PFSK-1 (cell line): ENCODE data around the gene FAM53B.

Source experiments
- FOXP2 ChIP-seq: optimal IDR thresholded peaks from 2 replicates; pipeline ENCODE3; 2011; ENCODE audit warnings: borderline replicate concordance, control low read depth, inconsistent platforms; ENCODE audit not compliant: insufficient read depth; ENCODE audit errors: extremely low read length, extremely low read depth
- POLR2AphosphoS5 ChIP-seq: IDR thresholded peaks from 2 replicates; pipeline ENCODE4 v1.6.1; 2012; ENCODE audit warnings: low read depth, mild to moderate bottlenecking, control low read depth, low read length, moderate library complexity
- SIN3A ChIP-seq: IDR thresholded peaks from 2 replicates; pipeline ENCODE4 v1.6.1; 2012; ENCODE audit warnings: mild to moderate bottlenecking, low read length, moderate library complexity, borderline replicate concordance; ENCODE audit not compliant: insufficient read depth
- TAF1 ChIP-seq: IDR thresholded peaks from 2 replicates; pipeline ENCODE4 v1.6.1; 2012; ENCODE audit warnings: low read length, control low read depth, borderline replicate concordance; ENCODE audit not compliant: insufficient read depth
- TF ChIP-seq, protein P1 (sequence below), 2 experiments: IDR thresholded peaks; 2 replicates each; pipeline versions ENCODE4 v1.6.1 to v1.8.0; 2011 to 2012; ENCODE audit warnings: low read depth in 2 of 2, low read length in 2 of 2, control low read depth in 1 of 2, inconsistent platforms in 1 of 2, mild to moderate bottlenecking in 1 of 2, moderate library complexity in 1 of 2; ENCODE audit not compliant: insufficient read depth in 1 of 2

The FAM53B gene

DNA sequence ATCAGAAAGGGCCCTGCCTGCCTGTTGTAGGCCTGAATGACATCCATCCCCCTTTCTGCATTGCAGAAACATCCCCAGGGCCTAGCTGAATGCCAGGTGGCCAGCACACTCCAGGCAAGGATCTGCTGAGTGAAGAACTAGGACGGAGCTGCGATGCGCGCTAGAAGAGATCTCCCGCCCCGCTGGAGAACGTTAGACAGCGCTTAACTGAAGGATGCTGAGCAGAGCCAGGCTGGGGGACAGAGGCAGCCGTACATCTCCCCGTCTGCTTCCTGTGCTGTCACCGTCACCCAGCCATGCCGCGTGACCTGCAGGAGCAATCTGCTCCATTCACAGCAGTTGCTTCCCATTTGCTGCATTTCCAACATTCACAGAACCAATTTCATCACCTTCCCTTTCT lies 73.3 kb downstream of the FAM53B start:
- TF ChIP-seq FOXP2 (no peak), SIN3A (no peak), TAF1 (no peak), POLR2AphosphoS5 (no peak)
- TF ChIP-seq, protein P1, sequence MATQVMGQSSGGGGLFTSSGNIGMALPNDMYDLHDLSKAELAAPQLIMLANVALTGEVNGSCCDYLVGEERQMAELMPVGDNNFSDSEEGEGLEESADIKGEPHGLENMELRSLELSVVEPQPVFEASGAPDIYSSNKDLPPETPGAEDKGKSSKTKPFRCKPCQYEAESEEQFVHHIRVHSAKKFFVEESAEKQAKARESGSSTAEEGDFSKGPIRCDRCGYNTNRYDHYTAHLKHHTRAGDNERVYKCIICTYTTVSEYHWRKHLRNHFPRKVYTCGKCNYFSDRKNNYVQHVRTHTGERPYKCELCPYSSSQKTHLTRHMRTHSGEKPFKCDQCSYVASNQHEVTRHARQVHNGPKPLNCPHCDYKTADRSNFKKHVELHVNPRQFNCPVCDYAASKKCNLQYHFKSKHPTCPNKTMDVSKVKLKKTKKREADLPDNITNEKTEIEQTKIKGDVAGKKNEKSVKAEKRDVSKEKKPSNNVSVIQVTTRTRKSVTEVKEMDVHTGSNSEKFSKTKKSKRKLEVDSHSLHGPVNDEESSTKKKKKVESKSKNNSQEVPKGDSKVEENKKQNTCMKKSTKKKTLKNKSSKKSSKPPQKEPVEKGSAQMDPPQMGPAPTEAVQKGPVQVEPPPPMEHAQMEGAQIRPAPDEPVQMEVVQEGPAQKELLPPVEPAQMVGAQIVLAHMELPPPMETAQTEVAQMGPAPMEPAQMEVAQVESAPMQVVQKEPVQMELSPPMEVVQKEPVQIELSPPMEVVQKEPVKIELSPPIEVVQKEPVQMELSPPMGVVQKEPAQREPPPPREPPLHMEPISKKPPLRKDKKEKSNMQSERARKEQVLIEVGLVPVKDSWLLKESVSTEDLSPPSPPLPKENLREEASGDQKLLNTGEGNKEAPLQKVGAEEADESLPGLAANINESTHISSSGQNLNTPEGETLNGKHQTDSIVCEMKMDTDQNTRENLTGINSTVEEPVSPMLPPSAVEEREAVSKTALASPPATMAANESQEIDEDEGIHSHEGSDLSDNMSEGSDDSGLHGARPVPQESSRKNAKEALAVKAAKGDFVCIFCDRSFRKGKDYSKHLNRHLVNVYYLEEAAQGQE (IDR thresholded peaks at IDR 0.05; ENCODE audit: insufficient read depth in 1 of 2, low read depth in 2 of 2, low read length in 2 of 2), result no peak

DNA sequence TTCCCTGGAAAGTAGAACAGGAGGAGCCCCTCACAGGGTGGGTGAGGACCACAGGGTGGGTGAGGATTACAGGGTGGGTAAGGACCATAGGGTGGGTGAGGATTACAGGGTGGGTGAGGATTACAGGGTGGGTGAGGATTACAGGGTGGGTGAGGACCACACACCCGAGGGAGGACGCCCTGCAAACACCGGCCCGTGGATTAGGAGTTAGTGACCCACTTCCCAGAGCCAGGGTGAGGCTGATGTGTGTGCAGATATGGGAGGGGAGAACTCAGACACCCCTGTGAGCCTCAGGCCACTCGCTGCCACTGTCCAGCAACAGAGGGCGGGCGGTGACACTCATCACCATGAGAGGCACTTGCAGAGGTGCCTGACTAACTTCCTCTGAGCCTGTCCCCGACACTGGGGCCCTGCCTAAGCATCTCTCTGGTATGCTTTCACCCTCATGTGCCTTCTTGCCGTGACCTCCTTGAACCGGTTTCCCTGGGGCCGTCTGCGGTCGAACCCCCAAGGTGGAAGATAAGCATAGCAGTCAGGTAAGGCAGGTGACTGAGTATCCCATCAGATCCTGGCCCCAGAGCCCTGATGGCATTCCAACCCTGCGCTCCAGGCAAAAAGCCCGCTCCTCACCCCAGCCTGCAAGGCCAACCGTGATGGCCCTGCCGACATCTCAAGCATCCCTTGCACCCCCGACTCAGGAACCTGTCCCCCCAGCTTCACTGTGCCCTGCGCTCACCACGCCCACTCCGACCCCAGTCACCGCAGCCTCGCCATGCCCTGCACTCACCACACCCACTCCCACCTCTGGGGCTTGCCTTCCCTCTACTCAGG lies 74.1 kb downstream of the FAM53B start:
- no peak for TF ChIP-seq POLR2AphosphoS5
- TF ChIP-seq, protein P1 (IDR thresholded peaks at IDR 0.05; ENCODE audit: insufficient read depth in 1 of 2, low read depth in 2 of 2, low read length in 2 of 2), result no peak
- TF ChIP-seq TAF1, result no peak
- TF ChIP-seq SIN3A, result no peak
- TF ChIP-seq FOXP2, result no peak

DNA sequence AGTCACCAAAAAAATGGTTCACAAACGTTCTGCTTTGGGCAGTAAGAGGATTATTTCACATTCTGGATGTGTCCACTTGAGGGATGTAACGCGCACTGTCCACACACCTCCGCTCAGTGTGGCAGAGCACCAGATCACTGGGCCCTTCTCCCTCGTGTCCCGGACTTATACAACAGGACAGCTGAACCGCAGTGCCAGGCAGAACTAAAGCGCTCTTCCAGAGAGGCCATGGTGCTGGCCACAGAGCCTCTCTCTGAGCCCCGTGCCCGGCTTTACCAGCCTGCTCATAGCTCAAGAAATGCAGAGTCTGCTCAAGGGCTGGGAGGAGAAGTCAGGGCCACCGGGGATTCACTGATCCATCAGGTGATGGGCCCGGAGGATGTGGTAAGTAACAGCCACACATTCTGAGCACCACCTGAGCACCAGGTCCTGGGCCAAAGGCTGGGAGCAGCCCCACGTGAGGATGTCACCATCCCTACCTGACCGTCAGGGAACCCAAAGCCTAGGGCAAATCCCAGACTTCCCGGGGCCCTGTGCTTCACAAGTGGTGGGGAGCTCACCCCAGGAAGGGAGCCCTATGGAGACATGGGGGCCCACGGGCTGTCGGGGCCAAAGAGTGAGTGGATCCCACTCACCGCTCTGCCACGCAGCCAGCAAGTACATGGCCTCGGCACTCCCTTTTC lies 74.9 kb downstream of the FAM53B start:
- TF ChIP-seq TAF1 (no peak), SIN3A (no peak), FOXP2 (no peak), POLR2AphosphoS5 (no peak)
- TF ChIP-seq, protein P1 (IDR thresholded peaks at IDR 0.05; ENCODE audit: insufficient read depth in 1 of 2, low read depth in 2 of 2, low read length in 2 of 2), result no peak

DNA sequence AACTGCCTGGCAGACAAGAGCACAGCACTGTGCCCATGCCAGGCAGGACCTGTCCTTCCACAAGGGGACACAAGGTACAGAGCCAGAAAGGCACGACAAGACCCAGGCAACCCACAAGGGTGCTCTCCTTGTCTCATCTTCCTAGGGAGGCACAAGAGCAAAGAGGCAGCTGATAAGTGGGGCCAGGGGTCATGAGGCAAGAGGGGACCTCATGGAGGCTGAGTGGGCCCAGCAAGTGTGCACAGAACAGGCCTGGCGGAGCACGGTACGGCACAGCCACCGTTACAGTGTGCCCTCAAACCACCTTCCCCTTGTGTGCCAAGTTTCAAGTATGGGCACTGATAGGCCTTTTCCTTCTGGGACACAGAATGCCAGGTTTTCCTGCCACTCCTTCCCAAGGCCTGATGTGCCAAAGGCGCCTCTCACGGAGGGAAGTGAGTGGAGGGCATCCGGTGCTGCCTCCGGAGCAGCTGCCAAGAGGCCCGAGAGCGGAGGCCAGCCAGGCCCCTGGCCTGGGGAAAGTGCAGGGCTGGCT lies 75.6 kb downstream of the FAM53B start:
- TF ChIP-seq, protein P1 (IDR thresholded peaks at IDR 0.05; ENCODE audit: insufficient read depth in 1 of 2, low read depth in 2 of 2, low read length in 2 of 2), result no peak
- no peak for TF ChIP-seq FOXP2
- TF ChIP-seq TAF1, result no peak
- TF ChIP-seq POLR2AphosphoS5, result no peak
- TF ChIP-seq SIN3A, result no peak
